A673 (cell line): ENCODE results near the gene HOXD9.

Experiments
- CTCF ChIP-seq: fragments of 300-800, 200-600 bp; sonication (generic); conservative IDR thresholded peaks from 2 replicates; pipeline ENCODE4 v1.5.1; 2017; ENCODE audit warnings: low read depth, mild to moderate bottlenecking, antibody characterized with exemption, low read length, moderate library complexity, mixed read lengths
- EZH2 ChIP-seq: fragments of 200-600 bp; sonication (generic); IDR thresholded peaks from 2 replicates; pipeline ENCODE4 v1.6.1; 2017; ENCODE audit warnings: borderline replicate concordance, low read depth, mild to moderate bottlenecking, mixed read lengths, antibody characterized with exemption, low read length; ENCODE audit not compliant: poor library complexity, severe bottlenecking

- TF ChIP-seq CTCF (no peak), EZH2 (no peak)
Measured at GRCh38 chr2:176093898-176094249, 28.6 kb upstream of the HOXD9 start.
